ENCODE results near the gene ZFAND2B.

Gene ZFAND2B

DNA sequence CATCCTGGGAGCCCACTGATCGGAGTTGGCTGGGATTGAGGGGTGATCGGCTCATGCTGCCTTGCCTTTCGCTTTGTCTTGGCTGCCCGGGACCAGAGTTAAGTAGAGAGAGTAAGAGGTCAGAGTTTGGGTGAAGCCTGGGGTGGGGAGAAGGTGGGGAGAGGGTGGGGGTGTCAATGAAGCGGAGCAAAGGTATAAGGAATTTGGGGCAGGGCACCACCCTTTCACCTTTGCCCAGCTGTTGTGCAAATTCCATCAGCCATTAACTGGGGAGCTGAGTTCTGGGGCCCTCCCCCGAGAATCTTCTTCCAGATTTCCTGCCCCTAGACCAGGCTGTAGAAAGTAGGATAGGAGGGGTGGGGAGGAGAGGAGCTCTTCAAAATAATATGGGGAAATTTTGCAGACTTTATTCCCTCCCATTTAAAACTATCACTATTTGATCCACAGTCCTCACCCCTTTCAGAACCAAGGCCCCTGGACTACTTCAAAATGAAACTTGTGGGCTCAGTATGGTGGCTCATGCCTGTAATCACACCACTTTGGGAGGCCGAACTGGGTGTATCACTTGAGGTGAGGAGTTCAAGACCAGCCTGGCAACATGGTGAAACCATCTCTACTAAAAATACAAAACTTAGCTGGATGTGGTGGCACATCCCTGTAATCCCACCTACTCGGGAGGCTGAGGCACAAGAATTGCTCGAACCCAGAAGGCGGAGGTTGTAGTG lies 36.5 kb upstream of the ZFAND2B start, which contains the start of gene SLC23A3:
SLC23A3 (minus strand) TSS at position 100 of the 725 bp plus-strand sequence; CDS start at position 55, 45 bp downstream.
- no peak for TF ChIP-seq CTCF (IDR thresholded peaks at IDR 0.05; ENCODE audit: low read depth, low read length)
- no peak within 1 kb of the TSS for H3K4me3 ChIP-seq (replicated peaks in 1 of 2; ENCODE audit: low read depth in 2 of 2, low read length in 2 of 2)
- no peak for DNase-seq (ENCODE audit: low read depth in 2 of 2)

GRCh38 chr2:219171231-219171651 lies 35.3 kb upstream of the ZFAND2B start:
- H3K4me3 ChIP-seq (replicated peaks in 1 of 2; ENCODE audit: low read depth in 2 of 2, low read length in 2 of 2): no peak overlapping the region
- peak; percentile 72 for TF ChIP-seq CTCF (IDR thresholded peaks at IDR 0.05; ENCODE audit: low read depth, low read length)
- DNase-seq (ENCODE audit: low read depth in 2 of 2): peak; percentile 85 to 93

- no peak overlapping the region for H3K4me3 ChIP-seq (replicated peaks in 1 of 2; ENCODE audit: low read depth in 2 of 2, low read length in 2 of 2)
- DNase-seq (ENCODE audit: low read depth in 2 of 2): no peak
- TF ChIP-seq CTCF (IDR thresholded peaks at IDR 0.05; ENCODE audit: low read depth, low read length): no peak
Observed at GRCh38 chr2:219172231-219173154, 34.1 kb upstream of the ZFAND2B start.

DNA sequence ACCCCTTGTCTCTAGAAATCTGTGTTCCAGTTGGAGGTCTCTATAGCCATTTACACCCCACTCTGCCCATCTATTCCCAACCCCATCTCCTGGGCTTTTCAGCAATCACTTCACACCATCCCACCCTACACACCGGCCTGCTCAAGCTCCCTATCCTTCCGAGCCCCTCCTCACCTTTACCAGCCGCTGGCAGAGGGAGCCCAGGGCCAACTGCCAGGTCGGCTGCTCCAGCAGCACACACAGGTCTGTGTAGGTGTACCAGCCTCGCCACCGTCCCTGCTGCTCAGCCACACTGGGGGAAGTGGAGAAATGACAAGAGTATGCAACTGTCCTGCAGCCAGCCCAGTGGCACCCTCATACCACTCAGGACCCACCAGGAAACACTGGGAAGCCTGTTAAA lies 33.4 kb upstream of the ZFAND2B start:
- TF ChIP-seq CTCF (IDR thresholded peaks at IDR 0.05; ENCODE audit: low read depth, low read length): no peak
- H3K4me3 ChIP-seq (replicated peaks in 1 of 2; ENCODE audit: low read depth in 2 of 2, low read length in 2 of 2): no peak overlapping the region
- DNase-seq (ENCODE audit: low read depth in 2 of 2): no peak

- H3K4me3 ChIP-seq (replicated peaks in 1 of 2; ENCODE audit: low read depth in 2 of 2, low read length in 2 of 2): no peak overlapping the region
- no peak for DNase-seq (ENCODE audit: low read depth in 2 of 2)
- TF ChIP-seq CTCF (IDR thresholded peaks at IDR 0.05; ENCODE audit: low read depth, low read length): no peak
Observed at GRCh38 chr2:219174146-219174545, 32.4 kb upstream of the ZFAND2B start.

DNA sequence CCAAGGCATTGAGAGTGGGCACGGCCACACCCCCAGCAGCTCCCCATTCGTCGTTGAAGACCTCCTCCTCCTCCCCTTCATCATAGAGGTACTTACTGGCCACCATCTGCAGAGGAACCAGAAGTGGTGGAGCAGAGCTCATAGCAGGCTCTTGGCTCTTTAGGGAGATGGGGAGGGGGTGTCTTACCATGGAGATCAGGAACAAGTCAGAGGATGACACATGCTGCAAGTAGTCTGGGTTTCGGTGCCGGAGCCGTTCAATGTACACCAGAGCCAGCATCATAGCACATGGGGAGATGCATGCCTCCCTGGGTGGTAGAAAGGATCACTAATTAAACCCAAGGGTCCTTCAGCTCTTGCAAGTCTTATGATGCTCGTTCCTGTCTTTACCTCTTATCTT lies 31.8 kb upstream of the ZFAND2B start:
- TF ChIP-seq CTCF (IDR thresholded peaks at IDR 0.05; ENCODE audit: low read depth, low read length): no peak
- H3K4me3 ChIP-seq (replicated peaks in 1 of 2; ENCODE audit: low read depth in 2 of 2, low read length in 2 of 2): no peak overlapping the region
- no peak for DNase-seq (ENCODE audit: low read depth in 2 of 2)
